D721Med (cell line): Measurements from ENCODE around the gene RBMS2.

Experiments used
- DNase-seq: peaks from one replicate; pipeline ENCODE4 v3.0.0; 2011; ENCODE audit warnings: low spot score; ENCODE audit not compliant: insufficient read length
- FAIRE-seq: peaks from 2 replicates; lab custom pipeline; 2011; peaks lifted over from hg19 to GRCh38; lab: Jason Lieb, UNC
- CTCF ChIP-seq: IDR thresholded peaks from 2 replicates; pipeline ENCODE4 v1.5.1; 2012; ENCODE audit warnings: mild to moderate bottlenecking, control low read depth; ENCODE audit not compliant: insufficient read depth; ENCODE audit errors: missing control alignments

The RBMS2 gene

DNA sequence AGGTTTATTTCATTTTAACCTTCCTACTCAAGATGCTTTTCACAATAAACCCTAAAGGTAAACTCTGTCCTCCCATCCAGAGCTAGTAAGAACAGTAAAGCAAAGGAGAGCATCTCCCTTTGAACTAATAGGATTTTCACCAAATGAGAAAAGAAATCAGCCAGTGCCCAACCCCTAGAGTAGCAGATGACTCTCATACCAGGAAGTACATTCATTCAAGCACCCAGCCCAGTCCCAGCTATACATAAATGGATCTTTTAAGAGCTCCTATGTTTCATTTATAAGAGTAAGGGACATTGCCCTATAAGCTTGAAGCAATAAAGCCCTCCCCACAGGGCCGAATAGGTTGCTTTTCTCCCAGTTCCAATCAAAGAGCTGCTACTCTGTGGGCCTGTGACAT, 100.9 kb downstream of the RBMS2 start:
- TF ChIP-seq CTCF: no peak
- FAIRE-seq (no peak), DNase-seq (no peak)

- no peak for DNase-seq
- TF ChIP-seq CTCF: no peak
- no peak for FAIRE-seq
Measured at GRCh38 chr12:56626701-56627100, 105.1 kb downstream of the RBMS2 start.

DNA sequence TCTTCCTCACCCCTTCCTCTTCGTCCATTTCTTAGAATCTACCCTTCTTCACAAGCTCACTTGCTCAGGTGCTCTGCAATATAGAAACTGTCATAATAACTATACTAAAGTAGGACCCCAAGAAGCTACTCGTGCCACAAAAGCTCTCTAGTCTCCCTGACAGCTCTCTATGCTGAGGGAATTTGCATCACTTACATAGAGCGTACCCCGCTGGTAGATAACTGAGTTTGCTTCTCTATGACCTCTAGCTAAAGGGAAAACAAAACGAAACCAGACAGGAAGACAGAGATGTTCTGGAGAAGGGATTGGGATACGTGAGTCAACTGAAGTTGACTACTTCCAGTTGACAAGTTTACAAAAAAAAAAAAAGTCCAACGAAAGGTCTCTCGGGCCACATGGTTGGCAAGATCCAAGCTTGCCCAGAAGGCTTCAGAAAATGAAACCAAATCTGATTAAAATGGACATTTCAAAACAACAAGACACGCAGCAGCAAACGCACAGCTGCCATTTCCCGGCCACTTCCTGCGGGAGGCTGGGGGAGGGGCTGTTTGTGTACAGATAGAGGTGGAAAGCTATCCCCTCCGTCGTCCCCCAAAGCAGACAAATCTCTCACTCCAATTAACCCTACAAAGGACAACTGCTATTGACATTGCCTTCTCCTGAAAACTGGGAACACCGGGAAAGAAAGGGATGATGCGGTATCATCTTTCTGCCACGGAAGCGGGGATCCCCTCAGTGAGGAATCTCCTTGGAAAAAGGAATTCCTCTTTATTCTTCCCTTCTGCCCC, 107.2 kb downstream of the RBMS2 start:
- no peak for DNase-seq
- no peak for FAIRE-seq
- TF ChIP-seq CTCF: no peak

- TF ChIP-seq CTCF: no peak
- no peak for DNase-seq
- FAIRE-seq: no peak
Measured at GRCh38 chr12:56629459-56630179, 108.0 kb downstream of the RBMS2 start.

- no peak for TF ChIP-seq CTCF
Measured at GRCh38 chr12:56630180-56630632, 108.6 kb downstream of the RBMS2 start, which contains the start of gene BAZ2A. BAZ2A (minus strand) TSS chr12:56630326; CDS start chr12:56617530, 12,796 bp downstream.

DNA sequence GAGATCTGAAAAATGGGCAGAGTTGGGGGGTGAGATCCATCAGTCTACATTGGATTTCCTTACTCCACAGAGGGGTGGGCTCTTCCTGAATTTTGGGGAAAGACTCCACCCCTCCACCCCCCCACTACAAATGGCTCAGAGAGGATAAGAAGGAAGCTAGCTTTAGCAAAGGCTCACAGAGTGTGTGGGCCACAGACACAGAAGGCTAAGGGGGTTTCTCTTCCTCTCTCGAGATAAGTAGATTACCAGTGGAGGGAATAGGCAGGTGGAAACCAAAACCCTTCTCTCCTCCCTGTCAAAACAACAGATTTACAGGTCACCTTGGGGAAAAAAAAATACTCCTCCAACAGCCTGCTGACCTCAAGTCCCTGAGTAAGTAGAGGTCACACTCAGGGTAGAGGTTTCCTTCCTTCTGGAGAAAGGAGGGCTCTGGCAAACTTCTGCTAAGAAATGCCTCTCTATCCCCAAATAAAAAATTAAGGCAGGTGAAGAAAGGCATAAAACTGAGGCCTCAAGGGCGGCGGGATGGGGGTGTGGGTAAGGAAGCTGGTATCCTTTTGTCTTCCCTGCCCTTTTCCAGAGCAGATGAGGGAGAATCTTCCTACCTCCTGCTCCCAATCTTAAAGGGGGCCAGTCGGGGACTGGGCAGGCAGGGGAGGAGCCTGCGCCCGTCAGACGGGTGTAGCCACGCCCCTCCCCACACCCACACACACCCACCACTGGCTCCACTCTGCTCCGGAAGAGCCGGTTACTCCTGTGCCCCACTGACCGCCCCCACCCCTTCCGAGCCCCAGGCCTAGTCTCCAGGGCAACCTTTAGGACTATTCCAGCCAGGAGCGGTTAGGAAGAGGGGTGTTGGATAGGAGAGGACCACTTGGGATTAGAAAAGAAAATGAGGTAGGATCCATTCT, 110.4 kb downstream of the RBMS2 start:
- no peak for TF ChIP-seq CTCF
- DNase-seq (no peak), FAIRE-seq (no peak)

More at GRCh38 chr12:56630180-56630632, 108.6 kb downstream of the RBMS2 start, which contains the start of gene BAZ2A:
- FAIRE-seq (no peak), DNase-seq (no peak)
